CD14-positive monocyte (primary cell): Measurements from ENCODE around the gene CDC42BPB. TPM values are rescaled to one million over a fixed set of nuclear protein-coding genes. Genes with fewer than 3 reads are reported as not detected.
A peak's percentile ranks its signal among the peaks of the same experiment; 100 is the strongest.

Experiments used
- DNase-seq, 3 donors: peaks; one replicate each; pipeline ENCODE4 v3.0.0-alpha.2; 2011 to 2022
- H2AFZ ChIP-seq: 2 replicates; pipeline ENCODE4 v1.6.0; 2012; ENCODE audit warnings: mild to moderate bottlenecking, low read depth, low read length, inconsistent platforms; ENCODE audit not compliant: insufficient read depth, poor library complexity, severe bottlenecking
- H3K27ac ChIP-seq, 2 donors: 1 replicate in 1 of 2; 2 replicates in 1 of 2; pipeline ENCODE4 v1.5.1; 2012 to 2013; ENCODE audit warnings: low read length in 2 of 2, control low read depth in 1 of 2, inconsistent platforms in 1 of 2, low read depth in 1 of 2, mild to moderate bottlenecking in 1 of 2
- H3K27me3 ChIP-seq, 2 donors: one replicate each; pipeline versions ENCODE4 v1.6.0 to v1.6.1; 2011 to 2013; ENCODE audit warnings: low read length in 2 of 2; ENCODE audit not compliant: control insufficient read depth in 2 of 2, insufficient read depth in 2 of 2
- H3K36me3 ChIP-seq, 2 donors: replicated peaks in 1 of 2; 1 replicate in 1 of 2; 2 replicates in 1 of 2; pipeline versions ENCODE4 v1.5.1 to v1.6.1; 2012 to 2013; ENCODE audit warnings: low read length in 2 of 2, control low read depth in 1 of 2, inconsistent platforms in 1 of 2, mild to moderate bottlenecking in 1 of 2; ENCODE audit not compliant: insufficient read depth in 2 of 2, control insufficient read depth in 1 of 2
- H3K4me1 ChIP-seq, 2 donors: 1 replicate in 1 of 2; 2 replicates in 1 of 2; pipeline versions ENCODE4 v1.5.1 to v1.6.1; 2012 to 2013; ENCODE audit warnings: low read length in 2 of 2, control low read depth in 1 of 2, inconsistent platforms in 1 of 2, mild to moderate bottlenecking in 1 of 2, moderate library complexity in 1 of 2; ENCODE audit not compliant: insufficient read depth in 2 of 2, control insufficient read depth in 1 of 2
- H3K4me2 ChIP-seq: replicated peaks from 2 replicates; pipeline ENCODE3; 2012; ENCODE audit warnings: low read length, moderate library complexity, mild to moderate bottlenecking; ENCODE audit not compliant: poor library complexity, severe bottlenecking; ENCODE audit errors: extremely low read depth
- H3K4me3 ChIP-seq, 3 experiments: fragments of 200-600 bp in 1 of 3; sonication (generic) in 1 of 3; replicated peaks in 1 of 3; 1 replicate in 2 of 3; 2 replicates in 1 of 3; pipeline ENCODE4 v1.5.1; 2011 to 2013; ENCODE audit warnings: low read length in 3 of 3, mild to moderate bottlenecking in 3 of 3, control low read depth in 2 of 3, low read depth in 2 of 3, inconsistent platforms in 1 of 3, moderate library complexity in 1 of 3
- H3K79me2 ChIP-seq: 2 replicates; pipeline ENCODE4 v1.6.0; 2012; ENCODE audit warnings: mild to moderate bottlenecking, control low read depth, inconsistent platforms, low read length, moderate library complexity; ENCODE audit not compliant: insufficient read depth
- H3K9ac ChIP-seq: 2 replicates; pipeline ENCODE4 v1.6.0; 2017; ENCODE audit warnings: low read length, mild to moderate bottlenecking; ENCODE audit not compliant: insufficient read depth, poor library complexity, severe bottlenecking
- H3K9me3 ChIP-seq, 2 donors: replicated peaks in 1 of 2; 1 replicate in 1 of 2; 2 replicates in 1 of 2; pipeline versions ENCODE4 v1.5.1 to v1.6.1; 2012 to 2013; ENCODE audit warnings: low read length in 2 of 2, control low read depth in 1 of 2; ENCODE audit not compliant: control insufficient read depth in 1 of 2, insufficient read depth in 1 of 2
- H4K20me1 ChIP-seq: 2 replicates; pipeline ENCODE4 v1.6.0; 2012; ENCODE audit warnings: mild to moderate bottlenecking, low read length, control low read depth, moderate library complexity; ENCODE audit not compliant: insufficient read depth
- H3K27ac Mint-ChIP-seq, 7 donors: one replicate each; pipeline ENCODE4 v1.8.0; 2020; ENCODE audit warnings: mild to moderate bottlenecking in 7 of 7, mixed read lengths in 7 of 7, moderate library complexity in 6 of 7, inconsistent platforms in 2 of 7
- H3K27me3 Mint-ChIP-seq, 3 donors: one replicate each; pipeline ENCODE4 v1.8.0; 2021 to 2022; ENCODE audit warnings: low read depth in 3 of 3, mild to moderate bottlenecking in 3 of 3, mixed read lengths in 3 of 3, moderate library complexity in 3 of 3, inconsistent platforms in 1 of 3
- H3K36me3 Mint-ChIP-seq, 2 donors: one replicate each; pipeline ENCODE4 v1.8.0; 2020; ENCODE audit warnings: mixed read lengths in 2 of 2, inconsistent platforms in 1 of 2, mild to moderate bottlenecking in 1 of 2
- H3K4me1 Mint-ChIP-seq: one replicate; pipeline ENCODE4 v1.8.0; 2020; ENCODE audit warnings: mild to moderate bottlenecking, mixed read lengths
- H3K4me3 Mint-ChIP-seq, 2 donors: one replicate each; pipeline ENCODE4 v1.8.0; 2020; ENCODE audit warnings: mild to moderate bottlenecking in 2 of 2, mixed read lengths in 2 of 2, moderate library complexity in 1 of 2
- H3K9me3 Mint-ChIP-seq, 7 donors: one replicate each; pipeline ENCODE4 v1.8.0; 2020 to 2022; ENCODE audit warnings: mixed read lengths in 7 of 7, mild to moderate bottlenecking in 6 of 7, moderate library complexity in 6 of 7, inconsistent platforms in 2 of 7
- CTCF ChIP-seq: fragments of 200-600 bp; IDR thresholded peaks from one replicate; pipeline ENCODE4 v1.8.0; 2022; ENCODE audit warnings: antibody characterized with exemption, mild to moderate bottlenecking
- WGBS: methylation state at CpG from one replicate; pipeline ENCODE4 v1.1.5; 2013; ENCODE audit warnings: missing lambda C conversion rate; ENCODE audit not compliant: insufficient coverage; 5-methylcytosine and 5-hydroxymethylcytosine counted together
- intact Hi-C, 2 donors: fragments of 100-400 bp; cut with micrococcal nuclease; formaldehyde crosslinking; loops; one replicate each; pipeline versions ENCODE4 v1.15.0 to v1.15.1; 2023
- polyA plus RNA-seq, 3 donors: library from polyadenylated mRNA; depleted of rRNA in 1 of 3; unstranded in 2 of 3; stranded (reverse) in 1 of 3; fragments of 300-500 nt in 2 of 3; fragments of >200 nt in 1 of 3; fragmentation: Illumina TruSeq in 2 of 3; gene quantifications; 1 replicate in 2 of 3; 2 replicates in 1 of 3; pipeline ENCODE4 v1.2.3, GENCODE V29; 2012 to 2021

Gene CDC42BPB
- polyA plus RNA-seq, 3 donors: 0.25 to 19.0 (median 0.60) TPM

GRCh38 chr14:103085106-103086091 is 28.1 kb upstream of the CDC42BPB start:
- no peak overlapping the region for H3K27ac ChIP-seq
- peak overlapping the region in 1 of 2 donors; percentile 59 for H3K4me3 Mint-ChIP-seq
- peaks cover 21 to 24% (median 24%) of the 10 kb centered on the region in 3 donors for H3K27me3 Mint-ChIP-seq
- WGBS: 83% methylated on average over 15 of the region's 24 CpGs
- no peaks in the 10 kb centered on the region for H3K36me3 Mint-ChIP-seq
- H3K9me3 ChIP-seq: no peaks in the 10 kb centered on the region
- H3K27me3 ChIP-seq: peaks cover 5 to 31% of the 10 kb centered on the region in 2 donors
- peaks cover 2% of the 10 kb centered on the region for H3K4me1 Mint-ChIP-seq
- H3K9me3 Mint-ChIP-seq: peaks cover 0 to 3% (median 0%) of the 10 kb centered on the region in 7 donors
- no peaks in the 10 kb centered on the region for H3K79me2 ChIP-seq
- no peak overlapping the region for H2AFZ ChIP-seq
- no peak overlapping the region for H3K9ac ChIP-seq
- H3K4me2 ChIP-seq: no peak overlapping the region
- H3K4me1 ChIP-seq: no peaks in the 10 kb centered on the region
- DNase-seq: no peak
- H3K27ac Mint-ChIP-seq: no peak overlapping the region
- no peaks in the 10 kb centered on the region for H4K20me1 ChIP-seq
- H3K36me3 ChIP-seq: no peaks in the 10 kb centered on the region
- TF ChIP-seq CTCF: no peak
- intact Hi-C loops: no loop called here
- no peak overlapping the region for H3K4me3 ChIP-seq

GRCh38 chr14:103084021-103084919 is 26.9 kb upstream of the CDC42BPB start, which contains the start of gene LBHD2:
Gene LBHD2 (plus strand): TSS chr14:103084210. CDS start chr14:103086013, 1,803 bp downstream.
- Mint-ChIP-seq H3K27me3 (peaks cover 20 to 22% (median 21%) of the 10 kb centered on the region in 3 donors), H3K4me3 (peak within 1 kb of the TSS in 1 of 2 donors; percentile 71), H3K9me3 (peaks cover 0 to 3% (median 0%) of the 10 kb centered on the region in 7 donors), H3K27ac (no peak within 1 kb of the TSS), H3K4me1 (peaks cover 2% of the 10 kb centered on the region), H3K36me3 (no peaks in the 10 kb centered on the region)
- no peak for DNase-seq
- no peak for TF ChIP-seq CTCF
- intact Hi-C loops: no loop called here
- Histone ChIP-seq H3K4me3 (no peak within 1 kb of the TSS), H3K4me2 (no peak within 1 kb of the TSS), H3K79me2 (no peaks in the 10 kb centered on the region), H3K9ac (no peak within 1 kb of the TSS), H3K4me1 (no peaks in the 10 kb centered on the region), H4K20me1 (no peaks in the 10 kb centered on the region), H3K9me3 (no peaks in the 10 kb centered on the region), H3K27me3 (peaks cover 5 to 28% of the 10 kb centered on the region in 2 donors), H2AFZ (no peak within 1 kb of the TSS), H3K27ac (no peak within 1 kb of the TSS), H3K36me3 (no peaks in the 10 kb centered on the region)
- WGBS: 21% methylated on average over 60 of the region's 61 CpGs
